HG02678 (cell line): ENCODE measurements around the gene SESN3.
"Not testable (repeated sequence)": the region's sequence is repeated elsewhere in the genome, so short reads cannot be mapped to it uniquely, and the experiment has no call there.

ENCODE experiments used
- ATAC-seq: cut with Tn5 transposase; IDR thresholded peaks from one replicate; pipeline ENCODE4 v1.9.1; 2021; ENCODE audit warnings: mild to moderate bottlenecking, moderate library complexity; ENCODE audit not compliant: unreplicated experiment

SESN3 gene

GRCh38 chr11:95154514-95154913, 76.5 kb downstream of the SESN3 start:
- no peak for ATAC-seq

- no peak for ATAC-seq
These were observed 77.2 kb downstream of the SESN3 start for GRCh38 chr11:95153857-95154246.

- no peak for ATAC-seq
These were observed 77.8 kb downstream of the SESN3 start for GRCh38 chr11:95152876-95153856.

GRCh38 chr11:95150956-95151684, 79.9 kb downstream of the SESN3 start:
- ATAC-seq = peak; percentile 88

GRCh38 chr11:95149651-95150364, 81.2 kb downstream of the SESN3 start:
- ATAC-seq = no peak

- ATAC-seq = no peak
These were observed 82.1 kb downstream of the SESN3 start for GRCh38 chr11:95148938-95149337.

GRCh38 chr11:95148406-95148805, 82.6 kb downstream of the SESN3 start:
- ATAC-seq = no peak

GRCh38 chr11:95147364-95147905, 83.6 kb downstream of the SESN3 start:
- no peak for ATAC-seq

GRCh38 chr11:95145430-95146060, 85.5 kb downstream of the SESN3 start:
- no peak for ATAC-seq

GRCh38 chr11:95144313-95145235, 86.4 kb downstream of the SESN3 start:
- no peak for ATAC-seq

- ATAC-seq = no peak
These were observed 87.8 kb downstream of the SESN3 start for GRCh38 chr11:95143106-95143681.

- ATAC-seq = no peak
These were observed 88.6 kb downstream of the SESN3 start for GRCh38 chr11:95142431-95142830.

GRCh38 chr11:95140397-95141033, 90.5 kb downstream of the SESN3 start:
- ATAC-seq = no peak

GRCh38 chr11:95138448-95138847, 92.6 kb downstream of the SESN3 start:
- ATAC-seq = peak; percentile 86

GRCh38 chr11:95137299-95137698, 93.7 kb downstream of the SESN3 start:
- no peak for ATAC-seq

- ATAC-seq = not testable (repeated sequence)
These were observed 94.3 kb downstream of the SESN3 start for GRCh38 chr11:95136747-95137146.

GRCh38 chr11:95135880-95136279, 95.1 kb downstream of the SESN3 start:
- no peak for ATAC-seq

- ATAC-seq = no peak
These were observed 95.8 kb downstream of the SESN3 start for GRCh38 chr11:95135155-95135554.

- ATAC-seq = no peak
These were observed 96.5 kb downstream of the SESN3 start for GRCh38 chr11:95134491-95134890.
